Dendritic cell treated with granulocyte-macrophage colony-stimulating factor and Interleukin-4, amounts not matched to agents 40 ng/mL and 50 ng/mL, for 4 days (primary cell): ENCODE results near the gene PLA2G2F.

Experiments
- H3K27ac Mint-ChIP-seq: one replicate; pipeline ENCODE4 v1.8.0; 2022; ENCODE audit warnings: mild to moderate bottlenecking, mixed read lengths
- H3K27me3 Mint-ChIP-seq: one replicate; pipeline ENCODE4 v1.8.0; 2022; ENCODE audit warnings: mild to moderate bottlenecking, mixed read lengths
- H3K36me3 Mint-ChIP-seq: one replicate; pipeline ENCODE4 v1.8.0; 2022; ENCODE audit warnings: low read depth, mixed read lengths
- H3K4me1 Mint-ChIP-seq: one replicate; pipeline ENCODE4 v1.8.0; 2022; ENCODE audit warnings: low read depth, mixed read lengths
- H3K4me3 Mint-ChIP-seq: one replicate; pipeline ENCODE4 v1.8.0; 2022; ENCODE audit warnings: mild to moderate bottlenecking, moderate library complexity, mixed read lengths
- H3K9me3 Mint-ChIP-seq: one replicate; pipeline ENCODE4 v1.8.0; 2022; ENCODE audit warnings: mixed read lengths
- intact Hi-C: fragments of 100-400 bp; cut with micrococcal nuclease; formaldehyde crosslinking; loops from one replicate; pipeline ENCODE4 v1.15.0; 2022

PLA2G2F gene

GRCh38 chr1:20142001-20142710, 3.0 kb downstream of the PLA2G2F start:
- H3K4me1 Mint-ChIP-seq = no peaks in the 10 kb centered on the region
- intact Hi-C loops = no loop called here
- no peaks in the 10 kb centered on the region for H3K9me3 Mint-ChIP-seq
- H3K27me3 Mint-ChIP-seq = peaks cover 11% of the 10 kb centered on the region
- H3K27ac Mint-ChIP-seq = no peak overlapping the region
- H3K4me3 Mint-ChIP-seq = no peak overlapping the region
- no peaks in the 10 kb centered on the region for H3K36me3 Mint-ChIP-seq

DNA sequence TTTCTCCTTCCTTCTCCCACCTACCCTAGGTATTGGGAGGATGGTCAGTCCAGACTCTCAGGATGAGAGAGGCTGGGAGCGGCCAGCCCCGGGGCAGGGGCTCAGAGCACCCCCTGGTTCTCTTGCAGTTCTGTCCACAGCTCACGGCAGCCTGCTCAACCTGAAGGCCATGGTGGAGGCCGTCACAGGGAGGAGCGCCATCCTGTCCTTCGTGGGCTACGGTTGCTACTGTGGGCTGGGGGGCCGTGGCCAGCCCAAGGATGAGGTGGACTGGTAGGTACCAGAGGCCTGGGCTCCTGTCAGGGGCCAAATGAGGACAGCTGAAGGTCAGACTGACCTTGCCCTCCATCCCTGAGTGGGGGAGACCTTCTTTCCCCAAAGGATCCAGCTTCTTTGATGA, 4.2 kb downstream of the PLA2G2F start:
- H3K27ac Mint-ChIP-seq = no peak overlapping the region
- H3K27me3 Mint-ChIP-seq = peaks cover 12% of the 10 kb centered on the region
- H3K4me3 Mint-ChIP-seq = no peak overlapping the region
- intact Hi-C loops = no loop called here
- no peaks in the 10 kb centered on the region for H3K36me3 Mint-ChIP-seq
- no peaks in the 10 kb centered on the region for H3K9me3 Mint-ChIP-seq
- no peaks in the 10 kb centered on the region for H3K4me1 Mint-ChIP-seq

DNA sequence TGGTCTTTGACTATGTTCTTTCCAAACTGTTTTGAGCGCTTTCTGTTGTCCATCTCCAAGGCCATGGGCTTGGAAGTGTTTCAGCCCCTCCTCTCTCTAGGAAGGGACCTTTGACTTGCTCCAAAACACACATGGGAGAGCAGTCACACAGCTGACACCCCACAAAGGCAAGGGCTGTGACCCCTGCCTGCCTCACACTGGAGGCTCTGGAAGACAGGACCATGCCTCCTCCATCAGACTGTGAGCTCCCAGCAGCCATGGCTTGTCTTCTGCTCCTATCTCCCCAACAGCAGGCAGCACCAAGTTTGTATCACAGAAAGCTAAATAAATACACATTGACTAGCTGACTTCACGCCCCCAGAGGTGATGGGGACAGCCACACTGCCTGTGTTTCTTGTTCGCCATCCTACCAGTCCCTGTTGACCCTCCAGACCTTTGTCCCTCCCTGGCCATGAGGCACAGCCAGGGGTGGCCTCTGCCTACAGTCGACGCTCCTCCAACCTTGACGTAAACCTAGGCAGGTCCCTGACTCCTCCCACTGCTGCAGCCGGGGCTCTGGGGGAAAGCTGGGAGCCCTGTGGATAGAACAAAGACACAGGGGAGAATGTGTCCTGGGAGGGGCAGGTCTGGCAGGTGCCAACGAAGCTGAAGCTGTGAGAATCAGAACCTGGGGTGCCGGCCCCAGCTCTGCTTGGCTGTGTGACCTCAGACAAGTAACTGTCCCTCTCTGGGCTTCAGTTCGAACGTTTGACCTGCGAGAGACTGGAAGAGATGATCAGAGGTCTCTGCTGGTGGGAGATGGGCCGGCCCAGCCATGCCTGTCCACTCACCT, 4.8 kb downstream of the PLA2G2F start:
- no peaks in the 10 kb centered on the region for H3K4me1 Mint-ChIP-seq
- no peak overlapping the region for H3K27ac Mint-ChIP-seq
- H3K36me3 Mint-ChIP-seq = no peaks in the 10 kb centered on the region
- H3K9me3 Mint-ChIP-seq = no peaks in the 10 kb centered on the region
- intact Hi-C loops = no loop called here
- no peak overlapping the region for H3K4me3 Mint-ChIP-seq
- H3K27me3 Mint-ChIP-seq = peaks cover 12% of the 10 kb centered on the region

- Mint-ChIP-seq H3K4me1 (peaks cover 13% of the 10 kb centered on the region), H3K36me3 (no peaks in the 10 kb centered on the region), H3K4me3 (no peak overlapping the region), H3K27ac (no peak overlapping the region), H3K9me3 (no peaks in the 10 kb centered on the region), H3K27me3 (peaks cover 35% of the 10 kb centered on the region)
- intact Hi-C loops = no loop called here
These were observed 8.9 kb downstream of the PLA2G2F start for GRCh38 chr1:20147846-20148570.

- Mint-ChIP-seq H3K27ac (no peak overlapping the region), H3K27me3 (peaks cover 34% of the 10 kb centered on the region), H3K4me3 (no peak overlapping the region), H3K9me3 (no peaks in the 10 kb centered on the region), H3K36me3 (no peaks in the 10 kb centered on the region), H3K4me1 (peaks cover 16% of the 10 kb centered on the region)
- intact Hi-C loops = no loop called here
These were observed 9.7 kb downstream of the PLA2G2F start for GRCh38 chr1:20148571-20149500.

- H3K4me3 Mint-ChIP-seq = no peak overlapping the region
- peaks cover 26% of the 10 kb centered on the region for H3K4me1 Mint-ChIP-seq
- no peak overlapping the region for H3K27ac Mint-ChIP-seq
- no peaks in the 10 kb centered on the region for H3K36me3 Mint-ChIP-seq
- peaks cover 30% of the 10 kb centered on the region for H3K27me3 Mint-ChIP-seq
- intact Hi-C loops = no loop called here
- no peaks in the 10 kb centered on the region for H3K9me3 Mint-ChIP-seq
These were observed 10.6 kb downstream of the PLA2G2F start for GRCh38 chr1:20149601-20150325.

DNA sequence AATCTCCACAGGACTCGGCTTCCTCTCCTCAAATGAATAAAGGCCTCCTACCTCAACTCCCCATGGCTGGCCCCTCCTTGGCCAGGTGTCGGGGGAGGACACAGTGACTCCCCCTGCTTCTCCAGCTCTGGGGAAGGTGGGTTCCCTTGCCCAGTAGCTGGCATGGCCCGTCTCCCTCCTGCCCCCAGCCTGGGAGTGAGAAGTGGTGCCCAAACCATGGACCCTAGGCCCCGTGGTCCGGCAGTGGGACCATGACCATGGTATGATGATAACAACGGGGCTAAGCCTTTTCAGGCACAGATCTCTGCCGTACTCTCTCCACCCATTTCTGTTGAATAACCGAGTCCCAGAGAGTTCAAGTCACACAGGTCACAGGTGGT, 11.2 kb downstream of the PLA2G2F start:
- intact Hi-C loops = no loop called here
- H3K4me3 Mint-ChIP-seq = no peak overlapping the region

DNA sequence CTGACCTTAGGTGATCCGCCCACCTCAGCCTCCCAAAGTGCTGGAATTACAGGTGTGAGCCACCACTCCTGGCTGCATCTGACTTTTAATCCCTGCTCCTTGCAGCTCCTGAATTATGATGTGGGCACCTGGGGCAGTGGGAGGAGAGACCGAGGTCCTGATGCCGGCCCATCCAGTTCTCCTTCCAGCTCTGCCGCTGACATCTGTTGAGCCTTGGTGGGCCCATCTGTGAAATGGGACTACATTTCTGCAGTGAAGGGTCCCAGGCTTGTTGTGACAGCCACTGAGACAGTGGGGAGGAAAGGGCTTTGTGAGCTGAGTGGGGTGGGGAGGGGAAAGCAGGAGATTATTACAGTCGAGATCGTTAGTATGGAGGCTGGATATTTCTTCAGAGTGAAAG, 11.8 kb downstream of the PLA2G2F start:
- H3K36me3 Mint-ChIP-seq = no peaks in the 10 kb centered on the region
- peaks cover 28% of the 10 kb centered on the region for H3K4me1 Mint-ChIP-seq
- no peak overlapping the region for H3K27ac Mint-ChIP-seq
- H3K9me3 Mint-ChIP-seq = no peaks in the 10 kb centered on the region
- intact Hi-C loops = no loop called here
- H3K4me3 Mint-ChIP-seq = no peak overlapping the region
- peaks cover 30% of the 10 kb centered on the region for H3K27me3 Mint-ChIP-seq

More for the DNA sequence above, 11.2 kb downstream of the PLA2G2F start:
- Mint-ChIP-seq H3K27ac (no peak overlapping the region), H3K36me3 (no peaks in the 10 kb centered on the region), H3K27me3 (peaks cover 30% of the 10 kb centered on the region), H3K4me1 (peaks cover 28% of the 10 kb centered on the region), H3K9me3 (no peaks in the 10 kb centered on the region)

- Mint-ChIP-seq H3K9me3 (peaks cover 2% of the 10 kb centered on the region), H3K36me3 (no peaks in the 10 kb centered on the region), H3K27me3 (peaks cover 29% of the 10 kb centered on the region), H3K4me3 (peak overlapping the region; percentile 50), H3K4me1 (peaks cover 28% of the 10 kb centered on the region), H3K27ac (peak overlapping the region; percentile 78)
- intact Hi-C loops = loop anchor here (1.0 to 2.0 kb wide), 3 partner anchors 51 to 233 kb away; no protein-coding TSS in a partner anchor
These were observed 12.9 kb downstream of the PLA2G2F start for GRCh38 chr1:20151906-20152598.

- Mint-ChIP-seq H3K27ac (peak overlapping the region; percentile 78), H3K9me3 (peaks cover 7% of the 10 kb centered on the region), H3K36me3 (no peaks in the 10 kb centered on the region), H3K27me3 (peaks cover 31% of the 10 kb centered on the region), H3K4me1 (peaks cover 28% of the 10 kb centered on the region), H3K4me3 (no peak overlapping the region)
- intact Hi-C loops = loop anchor here (1.0 to 2.0 kb wide), 3 partner anchors 51 to 234 kb away; no protein-coding TSS in a partner anchor
These were observed 13.4 kb downstream of the PLA2G2F start for GRCh38 chr1:20152599-20152930.

DNA sequence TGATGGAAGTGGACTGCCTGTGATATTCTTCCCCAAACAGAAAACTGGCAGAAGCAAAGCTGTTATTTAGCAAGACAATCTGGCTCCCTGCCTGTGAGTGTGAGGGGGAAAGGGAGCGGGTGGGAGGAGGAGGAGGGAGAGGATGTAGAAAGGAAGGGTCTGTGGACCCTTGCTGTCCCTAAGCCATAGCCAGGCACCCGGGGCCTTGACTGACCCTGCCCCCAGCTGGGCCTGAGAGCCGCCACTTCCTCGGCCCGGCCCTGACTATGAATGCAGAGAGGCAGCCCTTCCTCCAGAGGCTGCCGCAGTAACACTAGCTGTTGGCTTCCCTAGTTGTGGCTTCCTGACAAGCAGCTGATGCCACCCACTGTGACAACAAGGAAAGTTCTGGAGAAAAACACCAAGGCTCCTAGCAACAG, 13.9 kb downstream of the PLA2G2F start:
- peaks cover 28% of the 10 kb centered on the region for H3K4me1 Mint-ChIP-seq
- peak overlapping the region; percentile 78 for H3K27ac Mint-ChIP-seq
- no peak overlapping the region for H3K4me3 Mint-ChIP-seq
- peaks cover 29% of the 10 kb centered on the region for H3K27me3 Mint-ChIP-seq
- no peaks in the 10 kb centered on the region for H3K36me3 Mint-ChIP-seq
- intact Hi-C loops = loop anchor here (1.0 to 2.0 kb wide), 3 partner anchors 52 to 234 kb away; no protein-coding TSS in a partner anchor
- H3K9me3 Mint-ChIP-seq = peaks cover 12% of the 10 kb centered on the region

GRCh38 chr1:20154301-20154831, 15.2 kb downstream of the PLA2G2F start:
- Mint-ChIP-seq H3K4me3 (no peak overlapping the region), H3K4me1 (peaks cover 28% of the 10 kb centered on the region), H3K27me3 (peaks cover 26% of the 10 kb centered on the region), H3K27ac (peak overlapping the region; percentile 78), H3K9me3 (peaks cover 25% of the 10 kb centered on the region), H3K36me3 (no peaks in the 10 kb centered on the region)
- intact Hi-C loops = no loop called here
